ENCODE data around the gene CIAO3. TPM values are rescaled to one million over a fixed set of nuclear protein-coding genes. Genes with fewer than 3 reads are reported as not detected.

The CIAO3 gene
- total RNA-seq, 1 donor from 2014 or later, result 43.1 TPM

- TF ChIP-seq CTCF (IDR thresholded peaks at IDR 0.05), result no peak
- Mint-ChIP-seq H3K27ac (no peak overlapping the region), H3K4me1 (peaks cover 7% of the 10 kb centered on the region), H3K4me3 (no peak overlapping the region), H3K36me3 (ENCODE audit: low read depth) (peaks cover 8% of the 10 kb centered on the region), H3K27me3 (peaks cover under 1% of the 10 kb centered on the region), H3K9me3 (no peaks in the 10 kb centered on the region)
- no peak for ATAC-seq (ENCODE audit: low read depth)
- intact Hi-C loops (cut with micrococcal nuclease), result loop anchor here (10.0 kb wide), 1 partner anchor 389 kb away; the partner anchor contains the start of gene NME4
- no peak for DNase-seq
- ChIA-PET CTCF (interaction anchor here (1.5 to 2.0 kb wide), 2 partner anchors 71 kb away, joined by 4 to 22 read pairs; no protein-coding TSS in a partner anchor), POLR2A (interaction anchor here (1.0 kb wide), 1 partner anchor 56 kb away, joined by 3 read pairs; no protein-coding TSS in a partner anchor)
Measured at GRCh38 chr16:783404-784161, 42.8 kb upstream of the CIAO3 start.

GRCh38 chr16:782766-783403 lies 42.1 kb upstream of the CIAO3 start:
- CTCF ChIA-PET, result interaction anchor here (1.5 kb wide), 1 partner anchor 71 kb away, joined by 4 read pairs; no protein-coding TSS in a partner anchor
- POLR2A ChIA-PET, result interaction anchor here (1.0 kb wide), 1 partner anchor 55 kb away, joined by 3 read pairs; no protein-coding TSS in a partner anchor
- intact Hi-C loops (cut with micrococcal nuclease), result loop anchor here (10.0 kb wide), 1 partner anchor 388 kb away; the partner anchor contains the start of gene NME4
- ATAC-seq (ENCODE audit: low read depth) (peak; percentile 14), DNase-seq (no peak)
- Mint-ChIP-seq H3K4me3 (no peak overlapping the region), H3K36me3 (ENCODE audit: low read depth) (peaks cover 8% of the 10 kb centered on the region), H3K27ac (no peak overlapping the region), H3K27me3 (peaks cover 4% of the 10 kb centered on the region), H3K4me1 (peaks cover 7% of the 10 kb centered on the region), H3K9me3 (no peaks in the 10 kb centered on the region)
- no peak for TF ChIP-seq CTCF (IDR thresholded peaks at IDR 0.05)

DNA sequence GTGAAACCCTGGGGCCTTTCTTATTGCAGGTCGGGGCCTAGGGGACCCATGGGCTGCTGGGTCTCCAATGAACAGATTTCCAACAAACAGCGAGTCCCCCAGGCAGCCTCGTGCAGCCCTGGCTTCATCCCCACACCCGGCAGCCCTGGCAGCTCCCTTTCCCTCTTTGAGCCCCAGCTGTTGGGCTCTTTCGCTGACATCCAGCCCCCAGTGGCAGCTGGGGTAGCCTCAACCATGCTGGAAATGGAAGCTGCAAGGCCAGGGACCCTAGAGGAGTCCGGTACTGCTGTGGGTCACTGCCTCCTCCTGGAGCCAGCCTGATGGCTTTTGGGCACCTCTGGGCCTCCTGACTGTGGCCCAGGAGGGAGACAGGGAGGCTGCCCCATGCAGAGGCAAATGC lies 41.5 kb upstream of the CIAO3 start:
- DNase-seq (no peak), ATAC-seq (ENCODE audit: low read depth) (no peak)
- Mint-ChIP-seq H3K4me1 (peaks cover 2% of the 10 kb centered on the region), H3K9me3 (no peaks in the 10 kb centered on the region), H3K27me3 (peaks cover 8% of the 10 kb centered on the region), H3K27ac (no peak overlapping the region), H3K36me3 (ENCODE audit: low read depth) (peaks cover 8% of the 10 kb centered on the region), H3K4me3 (no peak overlapping the region)
- no peak for TF ChIP-seq CTCF (IDR thresholded peaks at IDR 0.05)
- intact Hi-C loops (cut with micrococcal nuclease), result loop anchor here (10.0 kb wide), 1 partner anchor 387 kb away; the partner anchor contains the start of gene NME4
- ChIA-PET POLR2A (interaction anchor here (1.0 kb wide), 1 partner anchor 54 kb away, joined by 3 read pairs; no protein-coding TSS in a partner anchor), CTCF (interaction anchor here (1.5 kb wide), 1 partner anchor 70 kb away, joined by 4 read pairs; no protein-coding TSS in a partner anchor)

- Mint-ChIP-seq H3K4me3 (no peak overlapping the region), H3K9me3 (no peaks in the 10 kb centered on the region), H3K36me3 (ENCODE audit: low read depth) (peaks cover 6% of the 10 kb centered on the region), H3K27ac (no peak overlapping the region), H3K27me3 (peaks cover 10% of the 10 kb centered on the region), H3K4me1 (no peaks in the 10 kb centered on the region)
- no peak for ATAC-seq (ENCODE audit: low read depth)
- POLR2A ChIA-PET, result no interaction called here
- CTCF ChIA-PET, result no interaction called here
- no peak for TF ChIP-seq CTCF (IDR thresholded peaks at IDR 0.05)
- intact Hi-C loops (cut with micrococcal nuclease), result loop anchor here (10.0 kb wide), 1 partner anchor 387 kb away; the partner anchor contains the start of gene NME4
- no peak for DNase-seq
Measured at GRCh38 chr16:781346-782010, 40.7 kb upstream of the CIAO3 start.

All from activated B cell treated with CpG ODN at 0.5 μM for 24 hours (primary cell).